K562 (cell line): ENCODE results near the gene RIPOR1. TPM values are rescaled to one million over a fixed set of nuclear protein-coding genes. Genes with fewer than 3 reads are reported as not detected.

Experiments
- ATAC-seq: fragments of 200-7000 bp; cut with Tn5 transposase; 3 replicates; pipeline ENCODE4 v1.9.1; 2020; ENCODE audit warnings: moderate library complexity
- BruUV-seq: library from RNA; stranded (reverse); fragments of 400-500 nt; replicated peaks from 2 replicates; lab custom pipeline; 2021; lab: Mats Ljungman, UMichigan
- CTCF ChIA-PET: fragments of 300-600 bp; formaldehyde crosslinking; extraction: SDS; loops from one replicate; lab custom pipeline; 2021; ENCODE audit warnings: low intra/inter-chr PET ratio; lab: Yijun Ruan, JAX
- POLR2A ChIA-PET: fragments of 300-600, 350-650 bp; sonication (Branson Sonifier 250); formaldehyde crosslinking; extraction: SDS; loops from one replicate; lab custom pipeline; 2021; ENCODE audit warnings: antibody characterized with exemption, inconsistent platforms; lab: Yijun Ruan, JAX
- DNase-seq, 4 experiments: peaks; one replicate each; pipeline versions ENCODE4 v3.0.0 to v3.0.0-alpha.2; 2011 to 2018; ENCODE audit warnings: low spot score in 3 of 4, mixed read lengths in 3 of 4; ENCODE audit errors: extremely low read depth in 1 of 4
- FAIRE-seq: peaks from 2 replicates; lab custom pipeline; 2011; peaks lifted over from hg19 to GRCh38; lab: Jason Lieb, UNC
- H2AFZ ChIP-seq: 2 replicates; pipeline ENCODE4 v1.6.0; 2011; ENCODE audit warnings: low read depth, low read length, control low read depth, inconsistent platforms
- H3K27ac ChIP-seq: fragments of 200-600 bp; 3 replicates; pipeline ENCODE4 v1.8.0; 2011; ENCODE audit warnings: low read depth, mild to moderate bottlenecking, control low read depth, inconsistent platforms, low read length, moderate library complexity, mixed read lengths; ENCODE audit errors: extremely low read depth
- H3K27me3 ChIP-seq, 2 experiments: fragments of 300-600 bp in 1 of 2; 2 replicates in 1 of 2; 3 replicates in 1 of 2; pipeline versions ENCODE4 v1.6.0 to v1.8.0; 2011; ENCODE audit warnings: inconsistent platforms in 2 of 2, low read length in 2 of 2, mild to moderate bottlenecking in 1 of 2, mixed read lengths in 1 of 2, moderate library complexity in 1 of 2; ENCODE audit not compliant: control insufficient read depth in 2 of 2, insufficient read depth in 2 of 2
- H3K36me3 ChIP-seq: fragments of 300-600 bp; 3 replicates; pipeline ENCODE4 v1.8.0; 2011; ENCODE audit warnings: mild to moderate bottlenecking, low read length, inconsistent platforms; ENCODE audit not compliant: control insufficient read depth, insufficient read depth
- H3K4me1 ChIP-seq, 2 experiments: fragments of 200-600 bp in 1 of 2; replicated peaks in 1 of 2; 2 replicates in 1 of 2; 3 replicates in 1 of 2; pipeline versions ENCODE4 v1.5.1 to v1.8.0; 2011; ENCODE audit warnings: inconsistent platforms in 2 of 2, low read length in 2 of 2, mild to moderate bottlenecking in 1 of 2, mixed read lengths in 1 of 2, moderate library complexity in 1 of 2; ENCODE audit not compliant: control insufficient read depth in 2 of 2, insufficient read depth in 2 of 2
- H3K4me2 ChIP-seq: 2 replicates; pipeline ENCODE4 v1.6.1; 2011; ENCODE audit warnings: low read length, control low read depth, inconsistent platforms, mixed read lengths; ENCODE audit not compliant: insufficient read depth
- H3K4me3 ChIP-seq: fragments of 200-600 bp; sonication (generic), shearing (Covaris generic); 2 replicates; pipeline ENCODE4 v1.5.1; 2016; ENCODE audit warnings: control low read depth, inconsistent platforms
- H3K79me2 ChIP-seq: fragments of 200-600 bp; 3 replicates; pipeline ENCODE4 v1.8.0; 2011; ENCODE audit warnings: low read length, inconsistent platforms; ENCODE audit not compliant: control insufficient read depth, insufficient read depth
- H3K9ac ChIP-seq, 2 experiments: 2 replicates each; pipeline versions ENCODE4 v1.6.0 to v1.6.1; 2011; ENCODE audit warnings: low read depth in 2 of 2, low read length in 2 of 2, control low read depth in 1 of 2, inconsistent platforms in 1 of 2, mild to moderate bottlenecking in 1 of 2, mixed read lengths in 1 of 2; ENCODE audit not compliant: insufficient read depth in 1 of 2
- H3K9me1 ChIP-seq: one replicate; pipeline ENCODE4 v1.6.0; 2011; ENCODE audit warnings: inconsistent platforms, mild to moderate bottlenecking, low read length, moderate library complexity; ENCODE audit not compliant: control insufficient read depth, insufficient read depth
- H3K9me3 ChIP-seq: replicated peaks from 2 replicates; pipeline ENCODE4 v1.5.1; 2011; ENCODE audit warnings: low read depth, low read length, inconsistent platforms; ENCODE audit not compliant: control insufficient read depth, insufficient read depth
- H4K20me1 ChIP-seq: replicated peaks from 2 replicates; pipeline ENCODE4 v1.6.1; 2011; ENCODE audit warnings: low read length, inconsistent platforms, mixed read lengths; ENCODE audit not compliant: control insufficient read depth, insufficient read depth
- BHLHE40 ChIP-seq: IDR thresholded peaks from 2 replicates; pipeline ENCODE4 v1.6.1; 2011; ENCODE audit warnings: low read length, improper control_type of control experiment
- HDGF ChIP-seq: fragments of 450-650 bp; IDR thresholded peaks from 2 replicates; pipeline ENCODE4 v1.6.1; 2016
- MAFF ChIP-seq: IDR thresholded peaks from 2 replicates; pipeline ENCODE4 v1.6.1; 2012; ENCODE audit warnings: low read length, improper control_type of control experiment
- TAF1 ChIP-seq: IDR thresholded peaks from 2 replicates; pipeline ENCODE4 v1.6.1; 2011; ENCODE audit warnings: mild to moderate bottlenecking, low read length, moderate library complexity; ENCODE audit not compliant: insufficient read depth, control insufficient read depth, severe bottlenecking; ENCODE audit errors: extremely low read depth
- TFAM ChIP-seq: fragments of 250-450 bp; sonication (Bioruptor Pico); conservative IDR thresholded peaks from 2 replicates; pipeline ENCODE4 v1.5.0; 2021; ENCODE audit warnings: mild to moderate bottlenecking, moderate library complexity
- ZNF77 ChIP-seq: fragments of 250-450 bp; sonication (Bioruptor Pico); IDR thresholded peaks from 2 replicates; pipeline ENCODE4 v1.5.0; 2020
- WGBS: fragments of 100-300 bp; shearing (Covaris generic); methylation state at CpG from one replicate; pipeline ENCODE4 v1.1.6; 2016; ENCODE audit warnings: low coverage, mixed read lengths; ENCODE audit not compliant: insufficient coverage; ENCODE audit errors: missing lambda C conversion rate; 5-methylcytosine and 5-hydroxymethylcytosine counted together
- in situ Hi-C: fragments of 300-500 bp; cut with MboI; formaldehyde crosslinking; loops from 4 replicates; pipeline ENCODE4 v1.15.0; 2018; ENCODE audit warnings: inconsistent platforms, mixed read lengths
- intact Hi-C: fragments of 100-400 bp; cut with micrococcal nuclease; formaldehyde crosslinking; loops from 2 replicates; pipeline ENCODE4 v1.14.2; 2022
- polyA plus RNA-seq, 8 experiments: library from polyadenylated mRNA; depleted of rRNA in 4 of 8; stranded (reverse) in 5 of 8; unstranded in 3 of 8; fragments of >200 nt; fragmentation: Nextera tagmentation in 2 of 8; fragmentation: Illumina TruSeq in 1 of 8; extraction: Ambion mirVana in 2 of 8; extraction: Trizol in 1 of 8; gene quantifications; 2 replicates each; pipeline versions ENCODE4 v1.2.1 to v1.2.3, GENCODE V29; 2011 to 2014; ENCODE audit warnings: inconsistent platforms in 1 of 8, missing spikeins in 1 of 8
- total RNA-seq, 7 experiments: library from RNA; depleted of rRNA in 6 of 7; stranded (reverse); fragments of >200 nt in 6 of 7; fragmentation: Illumina TruSeq in 2 of 7; extraction: Trizol in 2 of 7; gene quantifications; 2 replicates each; pipeline versions ENCODE4 v1.2.1 to v1.2.3, GENCODE V29; 2011 to 2021; ENCODE audit warnings: low replicate concordance in 1 of 7

RIPOR1 gene
- total and polyA plus RNA-seq, 9 of the 15 experiments (the other 6 are each of a cell fraction or from before 2014, with no cell fraction given): 0.36 to 31.1 (median 3.0) TPM

- Histone ChIP-seq H3K27me3 (no peaks in the 10 kb centered on the region), H3K9me1 (no peaks in the 10 kb centered on the region), H3K4me2 (no peak overlapping the region), H3K79me2 (no peaks in the 10 kb centered on the region), H3K9me3 (no peaks in the 10 kb centered on the region), H2AFZ (no peak overlapping the region), H3K4me1 (peaks cover 2 to 10% of the 10 kb centered on the region in 2 experiments; a peak in 4 of 5 replicates), H3K27ac (no peak overlapping the region), H3K36me3 (no peaks in the 10 kb centered on the region), H3K9ac (peak overlapping the region in 1 of 2 experiments; percentile 36; a peak in 1 of 4 replicates), H3K4me3 (no peak overlapping the region), H4K20me1 (no peaks in the 10 kb centered on the region)
- BruUV-seq: no TSS peak
- in situ Hi-C loops (no loop called here), intact Hi-C loops (loop anchor here (10.0 kb wide), 1 partner anchor 94 kb away; no protein-coding TSS in a partner anchor)
- ChIA-PET CTCF (interaction anchor here (0.9 kb wide), 1 partner anchor 34 kb away, joined by 3 read pairs; no protein-coding TSS in a partner anchor), POLR2A (interaction anchor here (0.6 kb wide), 1 partner anchor 1607 kb away, joined by 3 read pairs; no protein-coding TSS in a partner anchor)
- no peak for ATAC-seq
- 5% methylated on average over 4 of the region's 4 CpGs for WGBS
- DNase-seq: no peak
- FAIRE-seq: no peak
- no peak for TF ChIP-seq MAFF
- no peak for TF ChIP-seq TFAM (CRISPR knock-in tag)
- TF ChIP-seq TAF1: no peak
- no peak for TF ChIP-seq ZNF77 (CRISPR knock-in tag)
- no peak for TF ChIP-seq HDGF
- TF ChIP-seq BHLHE40: no peak
Measured at GRCh38 chr16:67519242-67519641, 9.4 kb upstream of the RIPOR1 start.
